ENCODE results near the gene CELF1. TPM values are rescaled to one million over a fixed set of nuclear protein-coding genes. Genes with fewer than 3 reads are reported as not detected.
A peak's percentile ranks its signal among the peaks of the same experiment; 100 is the strongest.

Gene CELF1
- total and polyA plus RNA-seq, 12 donors = 24.4 to 97.0 (median 85.5) TPM

GRCh38 chr11:47509077-47509536, 43.8 kb downstream of the CELF1 start:
- TF ChIP-seq CTCF (IDR thresholded peaks at IDR 0.05) = no peak
- peaks cover 0 to 9% (median 0%) of the 10 kb centered on the region in 9 donors for H3K36me3 ChIP-seq
- ATAC-seq (peak in 2 of 8 donors; percentile 20 to 49), DNase-seq (no peak)
- peaks cover 10 to 82% (median 76%) of the 10 kb centered on the region in 9 donors for H3K4me1 ChIP-seq
- H3K27ac ChIP-seq = peak overlapping the region in 3 of 10 donors; percentile 26 to 55 (median 44)
- 71 to 79% methylated on average over 4 of the region's 4 CpGs for WGBS, 2 donors
- intact Hi-C loops (cut with DNase I) = no loop called here
- no peaks in the 10 kb centered on the region for H3K9me3 ChIP-seq
- no peaks in the 10 kb centered on the region for H3K27me3 ChIP-seq
- H3K4me3 ChIP-seq = no peak overlapping the region

- no peak overlapping the region for H3K4me3 ChIP-seq
- TF ChIP-seq CTCF (IDR thresholded peaks at IDR 0.05) = no peak
- intact Hi-C loops (cut with DNase I) = no loop called here
- peak overlapping the region in 2 of 10 donors; percentile 44 to 61 for H3K27ac ChIP-seq
- 90 to 91% methylated on average over 8 of the region's 8 CpGs for WGBS, 2 donors
- no peaks in the 10 kb centered on the region for H3K27me3 ChIP-seq
- H3K4me1 ChIP-seq = peaks cover 10 to 75% (median 69%) of the 10 kb centered on the region in 9 donors
- H3K36me3 ChIP-seq = peaks cover 0 to 9% (median 0%) of the 10 kb centered on the region in 9 donors
- H3K9me3 ChIP-seq = no peaks in the 10 kb centered on the region
- DNase-seq (no peak), ATAC-seq (no peak)
These were observed 44.5 kb downstream of the CELF1 start for GRCh38 chr11:47508240-47508957.

- no peak for TF ChIP-seq CTCF (IDR thresholded peaks at IDR 0.05)
- no peaks in the 10 kb centered on the region for H3K27me3 ChIP-seq
- DNase-seq = no peak
- ATAC-seq = no peak
- peaks cover 7 to 74% (median 62%) of the 10 kb centered on the region in 9 donors for H3K4me1 ChIP-seq
- intact Hi-C loops (cut with DNase I) = no loop called here
- H3K4me3 ChIP-seq = no peak overlapping the region
- peaks cover 0 to 9% (median 0%) of the 10 kb centered on the region in 9 donors for H3K36me3 ChIP-seq
- H3K27ac ChIP-seq = peak overlapping the region in 3 of 10 donors; percentile 8 to 70 (median 61)
- WGBS, 2 donors = 27 to 28% methylated on average over 1 of the region's 1 CpG
- H3K9me3 ChIP-seq = no peaks in the 10 kb centered on the region
These were observed 45.2 kb downstream of the CELF1 start for GRCh38 chr11:47507563-47508239.

GRCh38 chr11:47506795-47507562, 46.0 kb downstream of the CELF1 start:
- intact Hi-C loops (cut with DNase I) = no loop called here
- TF ChIP-seq CTCF (IDR thresholded peaks at IDR 0.05) = no peak
- peak overlapping the region in 6 of 10 donors; percentile 8 to 70 (median 40) for H3K27ac ChIP-seq
- DNase-seq (no peak), ATAC-seq (peak in 2 of 8 donors; percentile 9 to 30)
- WGBS, 2 donors = 56 to 64% methylated on average over 10 of the region's 10 CpGs
- H3K36me3 ChIP-seq = peaks cover 0 to 9% (median 0%) of the 10 kb centered on the region in 9 donors
- peaks cover 7 to 71% (median 59%) of the 10 kb centered on the region in 9 donors for H3K4me1 ChIP-seq
- H3K9me3 ChIP-seq = no peaks in the 10 kb centered on the region
- no peak overlapping the region for H3K4me3 ChIP-seq
- no peaks in the 10 kb centered on the region for H3K27me3 ChIP-seq
